ENCODE data around the gene EIF2AK2.

- TF ChIP-seq POLR2AphosphoS5 (IDR thresholded peaks at IDR 0.05; ENCODE audit: low read depth, low read length) (no peak), POLR2A (IDR thresholded peaks at IDR 0.05; ENCODE audit: low read depth, low read length) (no peak), TAF1 (IDR thresholded peaks at IDR 0.05; ENCODE audit: low read depth, low read length) (no peak), POU2F2 (IDR thresholded peaks at IDR 0.05; ENCODE audit: low read depth, low read length) (no peak)
Observed at GRCh38 chr2:37059841-37060240, 96.9 kb downstream of the EIF2AK2 start.
